Measurements from ENCODE around the gene FADS2.

Gene FADS2

DNA sequence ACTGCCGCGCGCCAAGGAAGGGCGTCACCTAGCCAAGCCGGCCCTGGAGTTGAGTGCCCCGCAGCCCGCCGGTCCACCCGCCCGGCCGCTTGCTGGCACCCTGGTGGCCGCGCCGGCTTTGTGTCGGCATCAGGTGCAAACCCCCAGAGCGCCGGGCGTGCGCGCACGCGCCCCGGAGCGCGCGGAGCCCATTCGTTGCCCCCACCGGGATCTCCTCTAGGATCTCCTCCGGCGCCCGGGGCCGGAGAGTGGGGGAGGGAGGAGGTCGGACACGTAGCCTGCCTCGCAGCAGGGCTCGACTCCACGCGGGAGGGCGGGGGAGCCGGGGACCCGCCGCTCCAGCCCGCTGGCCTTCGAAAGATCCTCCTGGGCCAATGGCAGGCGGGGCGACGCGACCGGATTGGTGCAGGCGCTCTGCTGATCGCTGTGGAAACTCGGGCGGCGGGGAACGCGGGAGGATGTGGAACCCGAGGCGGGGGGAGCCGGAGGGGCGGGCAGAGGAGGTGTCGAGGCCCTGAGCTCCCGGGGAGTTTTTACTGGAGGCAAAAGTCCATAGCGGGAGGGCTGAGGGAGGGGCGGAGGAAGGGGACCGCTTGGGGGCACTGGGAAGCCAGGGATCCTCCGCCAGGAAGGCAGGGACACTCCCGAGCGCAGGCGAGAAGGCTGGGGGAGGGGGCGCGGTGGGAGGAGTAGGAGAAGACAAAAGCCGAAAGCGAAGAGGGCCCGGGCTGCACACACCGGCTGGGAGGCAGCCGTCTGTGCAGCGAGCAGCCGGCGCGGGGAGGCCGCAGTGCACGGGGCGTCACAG, at the start of gene FADS2:
FADS2 (plus strand) TSS at position 730 of the 808 bp plus-strand sequence. CDS start 91 bp downstream, outside the sequence.
- DNase-seq (ENCODE audit: low spot score): no peak

DNA sequence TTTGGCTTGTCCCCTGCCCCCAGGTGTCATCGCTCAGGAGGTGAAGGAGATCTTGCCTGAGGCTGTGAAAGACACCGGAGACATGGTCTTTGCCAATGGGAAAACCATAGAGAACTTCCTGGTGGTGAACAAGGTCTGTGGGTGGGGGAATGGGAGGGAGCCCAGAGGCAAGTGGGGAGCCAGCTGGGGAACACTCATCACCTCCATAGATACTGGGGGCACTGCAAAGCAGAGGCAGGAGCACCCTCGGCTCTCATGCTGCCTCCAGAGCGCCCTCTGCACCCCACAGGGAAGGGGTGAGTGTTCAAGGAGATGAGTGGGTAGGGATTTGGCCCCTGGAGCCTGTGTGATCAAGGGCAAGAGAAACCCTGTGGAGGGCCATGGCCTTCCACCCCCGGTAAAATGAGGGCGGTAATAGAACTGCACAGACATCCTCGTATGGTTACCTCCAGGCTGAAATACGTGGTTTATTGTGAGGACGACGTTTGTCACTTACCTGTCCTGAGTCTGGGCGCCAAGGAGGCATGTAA, 49.7 kb upstream of the FADS2 start:
- DNase-seq (ENCODE audit: low spot score): no peak

DNA sequence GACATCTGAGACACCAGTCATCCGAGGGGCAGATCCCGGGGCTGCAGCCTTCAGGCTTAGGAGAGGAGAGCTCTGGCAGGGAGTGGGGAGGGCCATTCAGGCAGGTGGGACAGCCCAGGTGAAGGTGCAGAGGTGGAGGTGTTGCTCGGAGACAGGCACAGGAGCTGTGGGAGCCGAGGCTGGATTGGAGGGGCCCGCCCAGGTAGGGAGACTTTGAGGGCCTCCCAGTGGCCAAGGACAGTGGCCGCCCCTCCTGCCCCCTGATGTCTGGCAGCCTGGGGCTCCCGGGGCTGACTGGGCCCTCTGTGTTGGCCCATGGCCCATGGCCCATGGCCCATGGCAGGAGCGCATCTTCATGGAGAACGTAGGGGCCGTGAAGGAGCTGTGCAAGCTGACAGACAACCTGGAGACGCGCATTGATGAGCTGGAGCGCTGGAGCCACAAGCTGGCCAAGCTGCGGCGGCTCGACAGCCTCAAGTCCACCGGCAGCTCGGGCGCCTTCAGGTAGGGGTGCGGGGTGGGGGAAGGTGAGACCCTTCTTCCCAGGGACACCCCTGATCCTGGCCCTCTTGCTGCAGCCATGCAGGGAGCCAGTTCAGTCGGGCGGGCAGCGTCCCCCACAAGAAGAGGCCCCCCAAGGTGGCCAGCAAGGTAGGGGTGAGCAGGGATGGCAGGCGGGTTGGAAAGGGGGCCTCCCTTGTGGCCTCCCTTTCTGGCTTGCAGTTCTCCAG, 49.0 kb upstream of the FADS2 start:
- DNase-seq (ENCODE audit: low spot score): no peak

DNA sequence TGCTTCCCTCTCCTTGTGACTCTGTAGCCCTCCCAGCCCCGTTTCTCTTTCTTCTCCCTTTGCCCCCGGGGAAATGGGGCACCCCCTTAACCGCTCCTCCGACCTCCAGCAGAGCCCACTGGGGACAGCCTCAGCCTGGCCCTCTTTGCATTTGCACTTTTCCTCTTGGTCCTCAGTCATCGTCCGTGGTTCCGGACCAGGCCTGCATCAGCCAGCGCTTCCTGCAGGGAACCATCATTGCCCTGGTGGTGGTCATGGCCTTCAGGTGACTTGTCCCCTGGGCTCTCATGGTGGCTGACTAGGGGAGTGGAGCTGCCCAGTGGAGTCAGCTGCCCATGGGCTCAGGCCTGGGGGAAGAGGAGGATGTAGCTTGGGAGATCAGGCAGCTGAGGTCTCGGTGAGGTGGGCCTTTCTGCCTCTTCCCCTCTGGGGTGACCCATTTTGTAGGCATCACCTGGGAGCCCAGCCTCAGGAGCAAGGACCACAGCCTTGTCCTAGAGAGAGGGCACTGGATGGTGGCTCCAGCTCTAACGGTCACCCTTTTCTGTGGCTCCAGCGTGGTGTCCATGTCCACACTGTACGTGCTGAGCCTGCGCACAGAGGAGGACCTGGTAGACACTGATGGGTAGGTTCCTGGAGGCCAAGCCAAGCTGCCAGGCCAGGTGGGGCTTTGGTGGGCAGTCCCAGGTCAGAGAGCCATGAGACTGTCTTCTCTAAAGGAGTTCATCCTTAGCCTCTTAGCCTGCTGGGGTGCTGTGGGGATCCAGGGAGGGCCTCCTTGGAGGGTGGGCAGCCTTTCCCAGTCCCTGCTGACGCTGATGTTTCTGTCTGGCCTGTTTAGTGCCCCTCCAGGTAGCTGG, 48.2 kb upstream of the FADS2 start:
- no peak for DNase-seq (ENCODE audit: low spot score)

DNA sequence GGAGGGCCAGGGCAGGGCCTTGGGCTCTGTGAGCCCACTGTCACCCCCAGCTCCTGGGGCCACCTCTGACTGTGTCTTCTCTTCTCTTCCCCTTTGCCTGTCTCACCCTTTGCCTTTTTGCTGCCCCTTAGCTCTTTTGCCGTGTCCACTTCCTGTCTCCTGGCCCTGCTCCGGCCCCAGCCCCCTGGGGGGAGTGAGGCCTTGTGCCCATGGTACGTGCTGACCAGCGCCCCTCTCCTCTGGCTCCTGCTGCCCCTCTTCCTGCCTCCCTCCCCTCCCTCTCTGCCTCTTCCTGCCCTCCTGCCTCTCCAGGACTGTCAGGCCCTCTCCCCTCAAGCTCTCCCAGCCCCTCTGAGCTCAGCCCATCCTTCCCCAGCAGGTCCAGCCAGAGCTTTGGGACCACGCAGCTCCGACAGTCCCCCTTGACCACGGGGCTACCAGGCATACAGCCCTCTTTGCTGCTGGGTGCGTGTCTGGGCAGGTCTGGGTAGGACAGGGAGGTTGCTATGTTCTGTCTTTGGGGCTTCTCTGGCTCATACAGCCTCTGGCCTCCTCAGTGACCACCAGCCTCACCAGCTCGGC, 47.4 kb upstream of the FADS2 start:
- no peak for DNase-seq (ENCODE audit: low spot score)

DNA sequence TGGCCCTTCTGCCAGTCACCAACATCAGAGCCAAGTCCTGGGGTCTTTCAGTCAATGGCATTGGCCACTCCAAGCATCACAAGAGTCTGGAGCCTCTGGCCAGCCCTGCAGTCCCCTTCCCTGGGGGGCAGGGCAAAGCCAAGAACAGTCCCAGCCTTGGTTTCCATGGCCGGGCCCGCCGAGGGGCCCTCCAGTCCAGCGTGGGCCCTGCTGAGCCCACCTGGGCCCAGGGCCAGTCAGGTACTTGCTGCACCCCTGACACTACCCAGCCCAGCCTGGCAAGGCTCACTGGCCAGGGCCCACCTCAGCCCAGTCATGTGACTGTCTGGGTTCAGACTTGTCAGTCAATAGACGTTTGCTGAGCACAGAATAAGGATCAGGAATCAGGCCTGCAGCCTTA, 46.5 kb upstream of the FADS2 start:
- no peak for DNase-seq (ENCODE audit: low spot score)

DNA sequence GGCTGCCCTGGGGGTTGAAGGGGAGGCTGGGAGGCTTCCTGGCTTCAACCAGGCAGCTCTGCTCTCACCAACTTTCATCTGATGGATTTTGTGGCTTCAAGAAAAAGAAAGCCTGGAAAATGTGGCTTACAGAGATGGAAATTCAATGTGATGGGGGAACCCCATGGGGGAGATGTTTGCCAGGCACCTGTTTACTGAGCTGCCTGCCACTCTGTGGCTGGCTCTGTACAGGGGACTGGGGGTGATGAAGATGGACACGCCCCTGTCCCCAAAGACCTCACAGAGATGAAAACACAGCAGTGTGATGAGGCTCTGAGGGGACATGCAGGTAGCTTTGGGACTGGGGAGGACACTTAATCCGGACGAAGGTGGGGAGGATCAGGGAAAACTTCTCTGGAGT, 45.8 kb upstream of the FADS2 start:
- DNase-seq (ENCODE audit: low spot score): no peak

DNA sequence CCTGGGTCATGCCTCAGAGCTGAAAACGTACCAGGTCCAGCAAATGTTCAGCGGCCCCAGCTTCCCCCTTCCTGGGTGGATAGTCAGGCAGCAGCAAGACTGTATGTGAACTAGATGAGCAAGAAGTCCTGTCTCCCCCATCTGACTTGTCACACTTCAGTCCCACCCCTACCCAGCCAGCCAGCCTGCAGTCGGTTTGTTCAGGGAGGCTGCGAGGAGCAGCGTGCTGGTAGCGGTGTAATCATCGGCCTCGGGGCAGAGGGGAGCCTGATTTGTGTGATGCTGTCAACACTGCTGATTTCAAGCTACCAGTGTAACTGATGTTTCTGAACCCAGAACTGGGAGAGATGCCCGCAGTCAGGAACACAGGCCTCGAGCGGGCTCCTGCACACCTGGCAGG, 45.3 kb upstream of the FADS2 start:
- no peak for DNase-seq (ENCODE audit: low spot score)

DNA sequence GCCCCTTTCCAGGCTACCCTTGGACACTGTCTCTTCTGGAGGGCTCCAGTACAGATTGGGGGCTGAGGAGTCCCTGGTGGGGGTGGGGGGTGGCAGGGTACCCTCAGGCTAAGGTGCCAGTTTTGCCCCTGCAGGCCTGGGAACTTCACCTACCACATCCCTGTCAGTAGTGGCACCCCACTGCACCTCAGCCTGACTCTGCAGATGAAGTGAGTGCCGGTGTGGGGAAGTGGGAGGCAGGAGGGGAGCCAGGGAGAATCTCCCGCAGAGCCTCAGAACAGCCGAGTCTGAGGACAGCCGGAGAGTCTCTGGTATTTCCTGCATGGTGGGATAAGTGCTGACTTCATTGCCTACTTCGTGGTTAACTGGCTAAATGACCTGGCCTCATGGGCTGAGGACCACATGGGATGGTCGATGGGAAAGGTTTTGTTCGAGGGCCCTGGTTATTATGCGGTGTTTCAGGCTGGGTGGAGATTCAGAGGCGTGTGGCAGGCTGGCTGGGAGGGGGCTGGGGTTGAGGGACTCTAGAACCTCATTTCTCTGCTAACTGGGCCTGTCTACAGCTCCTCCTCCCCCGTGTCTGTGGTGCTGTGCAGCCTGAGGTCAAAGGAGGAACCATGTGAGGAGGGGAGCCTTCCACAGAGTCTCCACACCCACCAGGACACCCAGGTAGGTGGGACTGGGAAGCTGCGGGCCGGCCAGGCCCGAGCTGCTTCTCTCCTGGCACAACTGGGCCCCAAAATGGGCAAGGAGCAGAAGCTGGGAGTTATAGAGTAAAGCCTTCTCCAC, 44.2 kb upstream of the FADS2 start:
- no peak for DNase-seq (ENCODE audit: low spot score)

DNA sequence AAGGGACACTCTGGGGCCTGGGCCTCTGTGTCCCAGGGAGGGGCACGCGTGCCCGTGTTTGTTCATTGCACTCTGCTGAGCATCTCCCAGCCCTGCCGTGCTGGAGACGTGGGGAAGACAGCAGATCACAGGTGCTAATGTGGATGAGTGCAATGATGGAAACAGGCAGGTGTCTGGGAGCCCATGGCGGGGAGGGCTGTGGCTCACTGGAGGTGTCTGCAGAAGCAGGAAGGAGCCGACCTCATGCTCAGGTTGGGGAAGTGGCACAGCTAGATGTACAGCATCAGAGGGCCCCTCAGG, 43.6 kb upstream of the FADS2 start:
- no peak for DNase-seq (ENCODE audit: low spot score)

DNA sequence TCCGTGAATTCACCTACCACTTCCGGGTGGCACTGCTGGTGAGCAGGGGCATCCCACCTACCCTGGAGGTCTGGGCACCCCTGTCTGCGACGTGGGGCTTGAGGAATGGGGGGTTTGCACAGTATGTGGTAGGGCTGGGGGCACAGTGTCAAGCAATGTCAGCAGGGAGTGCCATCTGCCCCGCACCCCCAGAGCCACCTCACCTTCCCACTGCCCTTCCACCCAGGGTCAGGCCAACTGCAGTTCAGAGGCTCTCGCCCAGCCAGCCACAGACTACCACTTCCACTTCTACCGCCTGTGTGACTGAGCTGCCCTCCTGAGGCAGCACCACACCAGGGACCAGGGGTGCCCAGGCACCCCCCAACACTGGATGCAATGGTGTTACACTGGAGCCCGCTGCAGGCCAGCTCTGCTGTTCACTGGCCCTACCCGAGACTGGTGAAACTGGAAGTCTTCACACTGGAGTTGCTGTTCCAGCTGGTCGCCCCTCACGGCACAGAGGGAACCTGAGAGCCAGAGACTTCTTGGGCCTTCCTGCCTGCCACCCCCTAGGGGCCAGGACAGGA, 42.2 kb upstream of the FADS2 start:
- no peak for DNase-seq (ENCODE audit: low spot score)

DNA sequence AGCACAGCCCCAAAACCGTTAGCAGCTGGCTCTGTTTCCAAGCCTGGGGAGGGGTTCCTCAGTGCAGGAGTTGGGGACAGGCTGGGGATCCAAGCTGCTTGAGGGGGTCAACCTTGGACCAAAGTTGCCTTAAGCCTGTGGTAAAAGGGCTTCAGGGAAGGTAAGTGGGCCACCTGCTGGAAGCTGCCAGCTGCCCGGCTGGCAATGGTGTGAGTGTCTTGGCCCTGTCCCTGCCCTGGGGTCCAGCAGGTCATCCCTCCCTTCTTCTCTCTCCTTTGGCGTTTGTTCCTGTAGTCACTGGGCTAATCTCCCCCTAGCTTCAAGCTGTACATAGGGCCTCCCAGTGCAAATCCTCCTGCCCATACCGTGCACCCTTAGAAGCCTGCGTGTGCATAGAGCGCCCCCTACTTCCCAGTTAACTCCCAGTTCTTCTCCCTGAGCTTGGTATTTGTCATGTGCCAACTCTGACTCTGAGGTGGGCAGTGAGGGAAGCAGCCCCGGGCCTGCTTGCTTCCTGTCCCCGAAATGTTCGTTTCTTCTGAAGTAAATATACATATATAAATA, 40.1 kb upstream of the FADS2 start:
- no peak for DNase-seq (ENCODE audit: low spot score)

DNA sequence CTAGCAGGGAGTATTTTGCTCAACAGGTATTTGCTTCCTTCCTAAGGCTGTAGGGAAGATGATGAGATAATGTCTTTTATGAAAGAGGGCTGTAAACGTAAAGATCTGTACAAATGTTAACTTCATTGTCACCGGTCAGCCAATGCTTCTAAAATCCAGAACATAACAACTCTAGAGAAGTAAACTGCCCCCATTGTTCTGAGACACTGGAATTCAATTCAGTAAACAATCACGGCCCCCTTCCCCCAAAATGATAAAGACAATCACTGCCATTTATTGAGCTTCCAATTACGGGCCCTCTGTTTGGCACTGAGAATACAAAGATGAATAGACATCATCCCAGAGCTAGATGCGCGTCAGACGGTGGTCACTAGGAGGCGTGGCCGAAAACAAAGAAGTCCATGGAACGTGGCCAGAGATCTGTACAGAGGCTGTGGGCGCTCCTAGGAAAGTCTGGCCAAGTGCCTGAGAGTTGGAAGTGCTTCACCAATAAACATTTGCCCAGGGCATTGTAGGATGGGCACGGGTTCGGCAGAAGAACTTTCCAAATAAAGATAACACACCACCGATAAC, 36.3 kb upstream of the FADS2 start:
- DNase-seq (ENCODE audit: low spot score): peak; percentile 94

DNA sequence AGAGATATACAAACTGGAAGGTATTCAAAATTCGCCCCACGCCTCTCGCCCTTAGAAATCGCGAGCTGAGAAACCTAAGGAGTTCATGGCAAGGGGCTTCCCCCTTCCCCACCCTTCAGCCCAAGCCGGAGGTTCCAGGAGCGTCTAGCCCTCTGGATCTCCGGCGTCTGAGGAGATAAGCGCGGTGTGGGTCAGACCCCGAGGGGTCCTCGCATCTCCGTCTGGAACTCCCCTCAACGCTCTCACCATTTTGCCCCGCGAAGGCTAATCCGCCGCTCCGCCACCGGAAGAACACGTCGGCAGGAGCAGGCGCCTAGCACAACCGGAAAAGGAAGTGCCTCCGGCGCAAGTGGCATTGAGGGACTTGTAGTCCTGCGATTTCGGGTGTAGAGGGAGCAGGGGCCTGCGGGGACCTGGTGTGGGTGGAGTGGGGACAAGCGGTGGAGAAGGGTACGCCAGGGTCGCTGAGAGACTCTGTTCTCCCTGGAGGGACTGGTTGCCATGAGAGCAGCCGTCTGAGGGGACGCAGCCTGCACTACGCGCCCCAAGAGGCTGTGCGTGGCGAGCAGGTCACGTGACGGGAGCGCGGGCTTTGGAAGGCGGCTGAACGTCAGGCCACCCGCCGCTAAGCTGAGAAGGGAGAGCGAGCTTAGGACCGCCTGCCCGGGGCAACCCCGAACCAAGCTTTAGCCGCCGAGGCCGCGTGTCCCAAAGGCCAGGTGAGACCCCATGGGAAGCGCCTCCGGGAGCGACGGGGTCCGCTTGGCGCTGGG, 35.6 kb upstream of the FADS2 start, which contains the start of the genes FEN1 and TMEM258:
FEN1 (plus strand) TSS at position 602 of the 773 bp plus-strand sequence. CDS start 2,451 bp downstream, outside the sequence.
TMEM258 (minus strand) TSS at position 290 of the 773 bp plus-strand sequence; CDS start at position 249, 41 bp downstream.
- DNase-seq (ENCODE audit: low spot score): peak; percentile 95

DNA sequence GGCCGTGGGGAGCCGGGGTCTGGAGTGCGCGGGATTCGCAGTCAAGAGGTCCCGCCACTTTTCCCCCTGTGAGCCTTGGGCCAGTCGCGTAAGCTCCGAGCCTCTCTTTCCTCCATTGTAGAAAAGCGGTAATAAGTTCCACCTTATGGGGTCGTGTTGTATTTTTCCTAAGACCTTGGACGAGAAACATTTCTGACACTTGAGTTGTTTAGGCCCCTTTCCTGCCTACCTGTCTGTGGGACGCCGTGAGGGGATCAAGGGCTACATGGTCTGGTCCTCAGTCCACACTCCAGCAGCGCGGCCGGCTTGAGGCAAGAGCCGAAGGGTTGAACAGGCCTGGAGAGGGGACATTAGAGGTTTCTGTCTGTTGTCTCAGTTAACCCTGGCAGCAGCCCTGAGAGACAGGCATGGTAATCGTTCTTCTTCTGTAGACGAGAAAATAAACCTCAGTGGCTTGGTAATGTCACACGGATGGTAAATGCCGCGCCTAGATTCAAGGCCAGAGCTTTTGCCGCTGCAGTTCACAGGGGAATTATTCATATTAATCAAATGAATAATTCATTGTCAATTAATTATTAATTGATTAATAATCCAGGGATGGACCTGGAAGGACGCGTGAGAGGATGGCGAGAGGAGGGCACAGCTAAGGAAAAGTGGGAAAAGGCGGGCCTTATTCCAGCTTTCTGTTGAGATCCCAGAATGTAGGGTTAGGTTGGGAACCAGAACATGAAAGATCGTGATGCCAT, 34.8 kb upstream of the FADS2 start:
- no peak for DNase-seq (ENCODE audit: low spot score)

DNA sequence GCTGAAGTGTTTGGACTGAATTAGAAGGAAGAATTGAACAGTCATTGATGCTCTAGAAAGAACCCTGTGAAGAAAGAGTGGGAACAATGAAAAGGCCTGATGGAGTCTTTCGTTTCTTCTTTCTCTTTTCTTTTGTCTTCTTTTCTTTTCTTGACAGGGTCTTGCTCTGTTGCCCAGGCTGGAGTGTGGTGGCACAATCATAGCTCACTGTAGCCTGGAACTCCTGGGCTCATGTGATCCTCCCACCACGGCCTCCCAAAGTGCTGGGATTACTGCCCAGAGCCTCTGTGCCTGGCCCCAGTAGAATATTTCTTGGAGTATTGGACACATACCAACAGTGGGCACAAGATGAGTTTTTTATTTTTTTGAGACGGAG, 34.3 kb upstream of the FADS2 start:
- no peak for DNase-seq (ENCODE audit: low spot score)

DNA sequence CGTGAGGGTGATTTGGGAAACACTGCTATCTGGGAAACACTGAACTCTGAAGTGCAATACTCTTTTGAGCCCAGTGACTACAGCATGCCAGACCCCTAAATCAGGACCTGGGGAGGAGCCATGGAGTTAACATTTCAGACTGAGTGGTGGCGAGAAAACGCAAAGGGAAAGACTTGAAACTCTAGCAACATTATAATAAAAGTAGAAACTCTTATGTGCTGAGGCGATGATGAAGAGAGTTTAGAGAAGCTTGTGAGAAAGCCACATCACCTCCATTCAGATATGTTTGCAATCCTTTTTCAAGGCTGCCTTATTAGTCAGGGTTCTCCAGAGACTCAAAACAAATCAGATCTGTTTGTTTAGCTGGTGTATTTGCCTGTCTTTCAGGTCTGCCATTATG, 33.5 kb upstream of the FADS2 start:
- no peak for DNase-seq (ENCODE audit: low spot score)

DNA sequence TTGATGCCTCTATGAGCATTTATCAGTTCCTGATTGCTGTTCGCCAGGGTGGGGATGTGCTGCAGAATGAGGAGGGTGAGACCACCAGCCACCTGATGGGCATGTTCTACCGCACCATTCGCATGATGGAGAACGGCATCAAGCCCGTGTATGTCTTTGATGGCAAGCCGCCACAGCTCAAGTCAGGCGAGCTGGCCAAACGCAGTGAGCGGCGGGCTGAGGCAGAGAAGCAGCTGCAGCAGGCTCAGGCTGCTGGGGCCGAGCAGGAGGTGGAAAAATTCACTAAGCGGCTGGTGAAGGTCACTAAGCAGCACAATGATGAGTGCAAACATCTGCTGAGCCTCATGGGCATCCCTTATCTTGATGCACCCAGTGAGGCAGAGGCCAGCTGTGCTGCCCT, 32.6 kb upstream of the FADS2 start:
- no peak for DNase-seq (ENCODE audit: low spot score)
